ENCODE data around the gene BCO2.

GRCh38 chr11:112227471-112227870 is 52.2 kb downstream of the BCO2 start:
- TF ChIP-seq CTCF (IDR thresholded peaks at IDR 0.05), result no peak
- TF ChIP-seq POLR2A (IDR thresholded peaks at IDR 0.05), result no peak

All from heart left ventricle (tissue), 13 donors.